Cardiac fibroblast (primary cell): Measurements from ENCODE around the gene NOX4.

Experiments used
- DNase-seq, 2 donors: peaks; one replicate each; pipeline versions ENCODE4 v3.0.0 to v3.0.0-alpha.2; 2010; ENCODE audit warnings: low read depth in 2 of 2
- H3K4me3 ChIP-seq, 2 donors: replicated peaks in 1 of 2; 1 replicate in 1 of 2; 2 replicates in 1 of 2; pipeline ENCODE4 v1.5.1; 2011; ENCODE audit warnings: low read depth in 2 of 2, low read length in 2 of 2, mild to moderate bottlenecking in 2 of 2, moderate library complexity in 1 of 2
- CTCF ChIP-seq: IDR thresholded peaks from one replicate; pipeline ENCODE4 v1.5.1; 2011; ENCODE audit warnings: low read depth, mild to moderate bottlenecking, low read length, inconsistent platforms

Gene NOX4

GRCh38 chr11:89484896-89485295 is 6.3 kb downstream of the NOX4 start:
- no peak for TF ChIP-seq CTCF
- no peak overlapping the region for H3K4me3 ChIP-seq
- DNase-seq, result no peak

DNA sequence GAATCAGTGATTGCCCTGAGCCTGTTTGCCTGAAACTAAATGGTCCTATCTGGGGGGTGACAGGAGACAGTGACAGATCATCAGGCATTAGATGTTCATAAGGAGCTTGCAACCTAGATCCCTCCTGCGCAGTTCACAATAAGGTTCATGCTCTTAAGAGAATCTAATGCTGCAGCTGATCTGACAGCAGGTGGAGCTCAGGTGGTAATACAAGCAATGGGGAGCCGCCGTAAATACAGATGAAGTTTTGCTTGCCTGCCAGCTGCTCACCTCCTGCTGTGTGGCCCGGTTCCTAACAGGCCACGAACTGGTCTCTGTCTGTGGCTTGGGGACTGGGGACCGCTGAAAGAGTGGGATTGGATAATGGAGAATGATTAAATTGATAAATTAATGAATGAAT is 14.0 kb downstream of the NOX4 start:
- no peak for DNase-seq
- no peak for TF ChIP-seq CTCF
- no peak overlapping the region for H3K4me3 ChIP-seq

GRCh38 chr11:89463266-89463780 is 27.9 kb downstream of the NOX4 start:
- DNase-seq, result peak; percentile 4 to 20
- H3K4me3 ChIP-seq, result no peak overlapping the region
- no peak for TF ChIP-seq CTCF

- no peak for DNase-seq
- TF ChIP-seq CTCF, result no peak
- H3K4me3 ChIP-seq, result no peak overlapping the region
Measured at GRCh38 chr11:89458716-89459115, 32.5 kb downstream of the NOX4 start.

DNA sequence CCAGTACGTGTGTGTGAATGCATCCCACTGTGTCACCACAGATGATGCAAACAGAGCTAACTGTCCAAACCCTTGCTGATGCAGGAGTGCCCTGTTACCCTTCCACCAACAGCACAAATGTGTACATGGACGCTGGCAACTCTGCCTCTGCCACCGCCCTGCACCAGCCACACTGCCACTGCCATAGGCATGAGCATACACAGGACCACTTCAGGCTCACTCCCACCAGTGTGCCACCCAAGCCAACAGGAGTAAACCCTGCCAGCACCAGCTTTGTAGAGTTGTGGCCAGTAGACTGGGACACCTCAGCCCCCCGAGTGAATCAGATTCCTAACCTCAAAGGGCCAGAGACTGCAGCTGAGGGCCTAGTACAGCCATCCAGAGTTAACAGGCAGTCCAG is 34.0 kb downstream of the NOX4 start:
- TF ChIP-seq CTCF, result no peak
- no peak for DNase-seq
- H3K4me3 ChIP-seq, result no peak overlapping the region

GRCh38 chr11:89456681-89457080 is 34.5 kb downstream of the NOX4 start:
- no peak overlapping the region for H3K4me3 ChIP-seq
- DNase-seq, result peak in 1 of 2 donors; percentile 0
- no peak for TF ChIP-seq CTCF

DNA sequence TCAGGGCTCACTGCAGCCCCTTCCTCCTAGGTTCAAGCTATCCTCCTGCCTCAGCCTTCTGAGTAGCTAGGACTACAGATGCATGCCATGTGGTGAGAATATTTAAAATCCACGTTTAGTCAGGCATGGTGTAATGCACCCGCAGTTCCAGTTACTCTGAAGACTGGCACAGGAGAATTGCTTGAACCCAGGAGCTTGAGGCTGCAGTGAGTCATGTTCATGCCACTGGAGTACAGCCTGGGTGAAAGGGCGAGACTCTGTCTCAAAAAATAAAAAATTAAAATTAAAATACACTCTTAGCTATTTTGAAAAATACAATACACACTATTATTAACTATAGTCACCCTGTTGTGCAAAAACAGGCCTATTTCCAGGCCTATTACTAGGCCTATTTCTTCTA is 38.4 kb downstream of the NOX4 start:
- no peak overlapping the region for H3K4me3 ChIP-seq
- DNase-seq, result no peak
- no peak for TF ChIP-seq CTCF
